ENCODE data around the gene SPAG6. TPM values are rescaled to one million over a fixed set of nuclear protein-coding genes. Genes with fewer than 3 reads are reported as not detected.

Gene SPAG6
- total RNA-seq, 1 experiment from 2014 or later, result 1.4 TPM

DNA sequence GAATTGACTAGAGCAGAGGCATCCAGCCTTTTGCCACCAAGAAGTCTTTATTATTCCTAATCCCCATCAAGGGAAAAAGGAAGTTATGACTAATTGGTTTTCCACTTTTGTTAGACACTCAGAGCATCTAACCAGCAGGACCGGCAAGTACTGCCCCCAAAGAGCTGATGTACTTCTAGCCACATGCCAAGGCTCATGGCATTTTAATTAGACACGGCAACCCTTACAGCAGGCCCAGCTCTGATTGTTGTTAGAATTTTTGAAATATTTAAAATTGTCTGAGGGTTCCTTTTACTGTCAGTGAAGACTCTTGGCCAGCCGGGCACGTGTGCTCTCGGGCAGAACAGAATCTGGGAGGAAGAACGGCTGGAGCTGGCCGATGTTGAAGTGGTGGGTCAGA, 114.8 kb downstream of the SPAG6 start:
- no peak for DNase-seq (ENCODE audit: low read depth)

DNA sequence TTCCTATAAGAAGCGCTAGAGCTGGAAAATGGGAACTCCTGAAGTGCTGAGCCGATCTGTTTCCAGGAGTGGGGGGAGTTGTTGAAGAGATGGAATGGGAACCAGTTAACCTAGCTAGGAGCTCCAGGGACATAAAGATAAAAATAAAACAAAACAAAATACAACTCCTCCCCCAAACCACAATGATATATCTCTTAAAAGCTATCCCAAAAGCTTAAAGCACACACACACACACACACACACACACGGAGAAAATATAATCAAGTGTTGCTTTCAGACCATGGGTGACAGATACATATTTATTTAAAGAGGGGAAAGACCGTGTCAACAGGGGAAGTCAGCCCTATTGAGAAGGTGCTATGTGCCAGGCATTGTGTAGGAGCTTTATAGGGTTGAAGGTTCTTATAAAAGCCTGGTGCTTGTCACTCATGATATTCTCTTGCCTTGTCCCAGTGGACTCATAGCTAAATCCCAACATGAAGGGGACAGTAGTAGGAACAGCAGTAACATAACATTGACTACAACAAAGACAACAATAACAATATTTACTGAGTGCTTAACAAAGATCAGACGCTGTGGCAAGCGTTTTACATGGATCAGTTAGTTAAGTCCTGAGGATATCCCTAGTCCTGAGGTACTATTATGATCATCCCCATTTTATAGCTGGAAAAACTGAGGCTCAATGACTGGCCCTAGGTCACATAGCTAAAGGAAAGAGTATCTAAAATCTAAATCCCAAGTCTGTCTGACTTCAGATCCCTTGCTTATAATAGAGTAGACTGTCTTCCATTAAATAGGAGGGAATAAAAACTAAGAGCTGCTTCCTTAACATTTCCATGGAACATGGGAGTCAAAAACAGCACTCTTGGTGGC, 115.5 kb downstream of the SPAG6 start:
- DNase-seq (ENCODE audit: low read depth), result no peak

DNA sequence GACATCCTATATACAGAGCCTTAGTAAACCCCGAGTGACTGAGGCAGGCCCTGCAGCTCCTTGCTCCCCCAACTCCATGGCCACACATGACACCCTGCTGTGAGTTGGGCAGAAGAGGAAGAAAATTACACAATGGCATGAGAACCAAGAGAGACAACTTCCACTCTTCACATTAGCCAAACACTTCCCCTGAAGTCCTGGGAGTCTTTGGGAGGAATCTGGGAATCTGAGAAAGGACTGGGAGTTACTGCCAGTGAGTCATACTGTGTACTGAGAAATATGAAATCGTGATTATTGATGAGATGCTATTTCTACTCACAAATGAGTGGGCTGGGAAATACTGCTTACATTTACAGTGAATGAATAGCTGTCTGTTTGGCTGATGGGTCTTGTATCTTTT, 116.6 kb downstream of the SPAG6 start:
- DNase-seq (ENCODE audit: low read depth), result no peak

DNA sequence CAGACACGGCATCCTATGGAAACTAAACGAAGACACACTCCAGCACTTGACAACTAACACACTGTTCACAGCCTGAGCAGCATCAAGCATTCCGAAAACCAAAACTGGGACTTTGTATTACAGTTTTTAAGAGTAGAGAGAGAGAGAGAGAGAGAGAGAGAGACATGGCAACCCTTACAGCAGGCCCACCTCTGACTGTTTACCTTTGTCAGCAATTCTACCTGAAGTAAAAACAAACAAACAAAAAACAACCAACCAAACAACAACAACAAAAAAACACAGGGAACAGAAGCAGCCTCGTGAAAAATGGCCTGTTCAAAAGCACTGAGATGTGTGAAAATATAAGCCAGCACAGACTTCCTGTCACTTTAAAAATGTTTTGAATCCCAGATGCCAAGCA, 118.0 kb downstream of the SPAG6 start:
- DNase-seq (ENCODE audit: low read depth), result no peak

DNA sequence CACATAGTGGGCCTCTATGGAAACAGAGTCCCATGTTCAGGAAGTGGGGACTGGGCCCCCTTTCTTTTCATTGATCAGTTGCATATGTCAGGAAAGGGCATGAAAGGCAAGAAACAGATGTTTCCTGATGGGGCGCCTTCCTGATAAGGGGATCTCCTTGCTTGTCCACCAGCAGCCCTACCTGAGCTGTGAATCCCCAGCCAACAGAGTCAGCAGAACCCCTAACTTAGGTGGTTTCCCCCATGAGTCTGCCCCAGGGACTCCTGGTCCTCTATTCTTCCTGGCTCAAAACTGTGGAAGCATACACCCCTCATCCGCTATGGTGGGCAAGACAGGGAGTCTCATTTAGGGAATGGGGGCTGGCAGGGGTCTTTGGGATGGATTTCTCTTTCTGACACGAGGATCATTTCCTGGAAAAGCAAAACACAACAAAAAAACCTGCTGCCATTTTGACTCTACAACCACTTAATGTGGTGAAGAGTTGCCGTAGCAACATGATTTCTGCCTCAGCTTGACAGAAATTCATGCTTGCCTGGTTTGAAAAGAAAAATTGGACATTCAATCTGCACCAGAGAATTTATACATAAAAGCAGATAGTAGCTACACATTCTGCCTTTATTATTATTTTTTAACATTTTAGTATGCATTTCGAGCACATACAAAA, 119.8 kb downstream of the SPAG6 start:
- DNase-seq (ENCODE audit: low read depth), result no peak

DNA sequence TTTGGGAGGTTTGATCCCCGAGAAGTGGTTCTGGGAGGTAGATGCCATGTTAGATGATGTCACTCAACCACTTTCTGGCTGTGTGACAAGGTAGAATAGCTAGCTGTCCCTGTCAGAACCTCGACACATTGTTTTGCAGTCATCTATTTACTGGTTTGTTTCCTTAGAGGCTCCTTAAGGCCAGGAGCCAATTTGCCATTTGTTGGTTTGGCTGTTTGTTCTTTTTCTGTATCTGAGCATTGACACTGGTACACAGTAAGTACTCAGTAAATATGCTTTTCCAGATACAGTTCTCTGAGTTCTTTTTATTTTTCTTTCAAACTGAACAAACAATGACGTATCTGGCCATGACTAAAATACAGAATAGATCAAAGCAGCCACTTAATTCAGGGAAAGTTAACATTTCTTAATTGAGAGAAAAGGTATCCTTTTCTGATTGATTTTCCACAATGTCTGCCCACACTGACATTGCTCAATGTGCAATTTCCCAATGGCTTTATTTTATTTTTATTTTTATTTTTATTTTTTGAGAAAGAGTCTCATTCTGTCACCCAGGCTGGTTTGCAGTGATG, 121.6 kb downstream of the SPAG6 start:
- DNase-seq (ENCODE audit: low read depth), result peak; percentile 19

Other genes starting within 250 kb of the SPAG6 start
- 0.17 TPM in 1 of 2 replicates, not detected in the other for gene EBLN1, start 127.5 kb upstream of the SPAG6 start, total RNA-seq (2014; rRNA removed; shearing (Covaris generic))
- 11.9 and 26.8 TPM in 2 replicates for gene COMMD3, start 29.1 kb upstream of the SPAG6 start, total RNA-seq (2014; rRNA removed; shearing (Covaris generic))
- gene BMI1, start 24.4 kb upstream of the SPAG6 start, total RNA-seq (2014; rRNA removed; shearing (Covaris generic)), result 34.2 and 34.4 TPM in 2 replicates